ENCODE data around the gene SPDYE11. TPM values are rescaled to one million over a fixed set of nuclear protein-coding genes. Genes with fewer than 3 reads are reported as not detected.
A peak's percentile ranks its signal among the peaks of the same experiment; 100 is the strongest.
"Not testable (repeated sequence)": the region's sequence is repeated elsewhere in the genome, so short reads cannot be mapped to it uniquely, and the experiment has no call there.

The SPDYE11 gene, protein sequence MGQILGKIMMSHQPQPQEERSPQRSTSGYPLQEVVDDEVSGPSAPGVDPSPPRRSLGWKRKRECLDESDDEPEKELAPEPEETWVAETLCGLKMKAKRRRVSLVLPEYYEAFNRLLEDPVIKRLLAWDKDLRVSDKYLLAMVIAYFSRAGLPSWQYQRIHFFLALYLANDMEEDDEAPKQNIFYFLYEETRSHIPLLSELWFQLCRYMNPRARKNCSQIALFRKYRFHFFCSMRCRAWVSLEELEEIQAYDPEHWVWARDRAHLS
- not detected for total RNA-seq

DNA sequence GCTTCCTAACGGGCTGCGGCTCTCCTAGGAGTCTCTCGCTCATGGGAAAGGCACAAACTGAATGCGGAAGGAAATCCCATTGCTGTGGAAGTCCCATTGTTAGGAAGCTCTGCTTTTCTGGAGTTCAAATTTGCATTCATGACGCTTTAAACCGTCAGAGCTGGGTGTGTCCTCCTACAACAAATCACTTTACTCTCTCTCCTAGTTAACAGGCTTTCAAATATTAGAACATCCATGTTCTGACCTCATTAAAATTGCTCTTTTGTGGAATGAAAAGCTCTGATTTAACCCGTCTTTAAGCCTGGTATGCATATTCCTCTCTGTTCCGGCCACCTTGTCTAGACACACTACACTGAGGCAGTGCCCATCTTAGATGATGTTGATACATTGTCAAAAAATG lies at the start of gene SPDYE11:
Gene SPDYE11, minus strand, starts transcription at position 101 of the 400 bp plus-strand sequence. CDS start 1,800 bp downstream, outside the sequence.
- H3K36me3 Mint-ChIP-seq; DNase-seq (ENCODE audit: low spot score); H3K9me3 Mint-ChIP-seq; H3K4me1 Mint-ChIP-seq (ENCODE audit: low read depth in 2 of 2); ATAC-seq; H3K4me3 Mint-ChIP-seq; H3K27me3 Mint-ChIP-seq; H3K27ac Mint-ChIP-seq: not testable (repeated sequence)

DNA sequence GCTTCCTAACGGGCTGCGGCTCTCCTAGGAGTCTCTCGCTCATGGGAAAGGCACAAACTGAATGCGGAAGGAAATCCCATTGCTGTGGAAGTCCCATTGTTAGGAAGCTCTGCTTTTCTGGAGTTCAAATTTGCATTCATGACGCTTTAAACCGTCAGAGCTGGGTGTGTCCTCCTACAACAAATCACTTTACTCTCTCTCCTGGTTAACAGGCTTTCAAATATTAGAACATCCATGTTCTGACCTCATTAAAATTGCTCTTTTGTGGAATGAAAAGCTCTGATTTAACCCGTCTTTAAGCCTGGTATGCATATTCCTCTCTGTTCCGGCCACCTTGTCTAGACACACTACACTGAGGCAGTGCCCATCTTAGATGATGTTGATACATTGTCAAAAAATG lies 28.2 kb upstream of the SPDYE11 start, which contains the start of gene SPDYE9:
Gene SPDYE9, minus strand, starts transcription at position 101 of the 400 bp plus-strand sequence. CDS start 1,800 bp downstream, outside the sequence.
- H3K4me1 Mint-ChIP-seq (ENCODE audit: low read depth in 2 of 2); H3K27me3 Mint-ChIP-seq; DNase-seq (ENCODE audit: low spot score); H3K9me3 Mint-ChIP-seq; H3K4me3 Mint-ChIP-seq; ATAC-seq; H3K36me3 Mint-ChIP-seq; H3K27ac Mint-ChIP-seq: not testable (repeated sequence)

DNA sequence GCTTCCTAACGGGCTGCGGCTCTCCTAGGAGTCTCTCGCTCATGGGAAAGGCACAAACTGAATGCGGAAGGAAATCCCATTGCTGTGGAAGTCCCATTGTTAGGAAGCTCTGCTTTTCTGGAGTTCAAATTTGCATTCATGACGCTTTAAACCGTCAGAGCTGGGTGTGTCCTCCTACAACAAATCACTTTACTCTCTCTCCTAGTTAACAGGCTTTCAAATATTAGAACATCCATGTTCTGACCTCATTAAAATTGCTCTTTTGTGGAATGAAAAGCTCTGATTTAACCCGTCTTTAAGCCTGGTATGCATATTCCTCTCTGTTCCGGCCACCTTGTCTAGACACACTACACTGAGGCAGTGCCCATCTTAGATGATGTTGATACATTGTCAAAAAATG lies 28.0 kb downstream of the SPDYE11 start, which contains the start of gene SPDYE8:
Gene SPDYE8, minus strand, starts transcription at position 101 of the 400 bp plus-strand sequence. CDS start 1,800 bp downstream, outside the sequence.
- H3K9me3 Mint-ChIP-seq; DNase-seq (ENCODE audit: low spot score); H3K27ac Mint-ChIP-seq; H3K36me3 Mint-ChIP-seq; ATAC-seq; H3K4me1 Mint-ChIP-seq (ENCODE audit: low read depth in 2 of 2); H3K27me3 Mint-ChIP-seq; H3K4me3 Mint-ChIP-seq: not testable (repeated sequence)

- DNase-seq (ENCODE audit: low spot score); H3K4me3 Mint-ChIP-seq: not testable (repeated sequence)
Measured at GRCh38 chr7:73006491-73006890, 51.2 kb downstream of the SPDYE11 start.

GRCh38 chr7:73005693-73006447 lies 51.8 kb downstream of the SPDYE11 start:
- not testable (repeated sequence) for H3K9me3 Mint-ChIP-seq; H3K4me1 Mint-ChIP-seq (ENCODE audit: low read depth in 2 of 2); H3K36me3 Mint-ChIP-seq; H3K27me3 Mint-ChIP-seq
- DNase-seq (ENCODE audit: low spot score) (peak; percentile 90), ATAC-seq (peak; percentile 95 to 96)
- H3K27ac Mint-ChIP-seq, result peak overlapping the region; percentile 92 to 94
- peak overlapping the region; percentile 94 for H3K4me3 Mint-ChIP-seq

More at GRCh38 chr7:73006491-73006890, 51.2 kb downstream of the SPDYE11 start:
- not testable (repeated sequence) for H3K27me3 Mint-ChIP-seq; H3K27ac Mint-ChIP-seq; H3K9me3 Mint-ChIP-seq; ATAC-seq; H3K36me3 Mint-ChIP-seq; H3K4me1 Mint-ChIP-seq (ENCODE audit: low read depth in 2 of 2)

GRCh38 chr7:73005356-73005692 lies 52.4 kb downstream of the SPDYE11 start:
- not testable (repeated sequence) for H3K36me3 Mint-ChIP-seq; H3K27me3 Mint-ChIP-seq; H3K9me3 Mint-ChIP-seq; H3K4me1 Mint-ChIP-seq (ENCODE audit: low read depth in 2 of 2)
- peak overlapping the region; percentile 92 to 94 for H3K27ac Mint-ChIP-seq
- peak overlapping the region; percentile 94 for H3K4me3 Mint-ChIP-seq
- DNase-seq (ENCODE audit: low spot score) (peak; percentile 79), ATAC-seq (peak; percentile 92 to 94)

GRCh38 chr7:72997887-72998468 lies 59.7 kb downstream of the SPDYE11 start:
- not testable (repeated sequence) for H3K4me1 Mint-ChIP-seq (ENCODE audit: low read depth in 2 of 2); ATAC-seq; DNase-seq (ENCODE audit: low spot score); H3K4me3 Mint-ChIP-seq; H3K9me3 Mint-ChIP-seq; H3K27me3 Mint-ChIP-seq; H3K36me3 Mint-ChIP-seq; H3K27ac Mint-ChIP-seq

Other genes starting within 250 kb of the SPDYE11 start
- 10 to 100 TPM in 1 of 2 donors, 1 to 10 TPM in 1; 7.5 to 12.4 TPM for gene TYW1B, start 229.7 kb downstream of the SPDYE11 start, total RNA-seq
- gene POM121, start 132.8 kb downstream of the SPDYE11 start, total RNA-seq, result 100 to 1,000 TPM in 1 of 2 donors, 10 to 100 TPM in 1; 67.4 to 114 TPM
- gene TRIM74, start 88.4 kb downstream of the SPDYE11 start, total RNA-seq, result under 1 TPM in 1 of 2 donors, not detected in 1; 0.78 TPM
- not detected for gene SPDYE8, start 28.1 kb downstream of the SPDYE11 start, total RNA-seq
- not detected for gene SPDYE9, start 28.1 kb upstream of the SPDYE11 start, total RNA-seq